ENCODE data around the gene ADCY9. TPM values are rescaled to one million over a fixed set of nuclear protein-coding genes. Genes with fewer than 3 reads are reported as not detected.

The ADCY9 gene
- total and polyA plus RNA-seq, 10 donors = 0.70 to 23.0 (median 11.8) TPM

DNA sequence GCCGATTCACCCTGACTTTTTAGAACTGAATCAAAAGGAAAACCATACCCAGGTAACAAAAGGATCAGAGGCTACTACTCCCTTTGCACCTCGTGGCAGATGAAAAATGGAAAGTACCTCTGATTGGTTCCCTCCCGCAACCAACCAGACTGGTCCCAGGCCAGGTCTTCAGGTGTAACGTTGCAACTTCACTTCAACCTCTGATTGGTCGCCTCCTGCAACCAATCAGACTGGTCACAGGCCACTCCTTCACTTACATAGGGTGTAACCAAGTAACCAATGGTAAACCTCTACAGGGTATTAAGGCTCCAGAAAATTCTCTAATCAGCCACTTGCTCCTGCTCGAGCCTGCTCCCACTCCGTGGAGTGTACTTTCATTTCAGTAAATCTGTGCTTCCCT, 89.4 kb downstream of the ADCY9 start:
- no peaks in the 10 kb centered on the region for H3K27me3 ChIP-seq (replicated peaks in 1 of 7)
- TF ChIP-seq POLR2A (IDR thresholded peaks at IDR 0.05) = no peak
- no peaks in the 10 kb centered on the region for H3K36me3 ChIP-seq
- H3K4me1 ChIP-seq = peaks cover 0 to 19% (median 3%) of the 10 kb centered on the region in 6 donors
- DNase-seq = no peak
- intact Hi-C loops (cut with DNase I; ENCODE audit: low total_unique reads) = no loop called here
- no peak overlapping the region for H3K27ac ChIP-seq
- WGBS, 5 donors = 90 to 96% (median 92%) methylated on average over 7 of the region's 7 CpGs
- peaks cover 0 to 6% (median 0%) of the 10 kb centered on the region in 8 donors for H3K9me3 ChIP-seq
- no peak overlapping the region for H3K4me3 ChIP-seq

DNA sequence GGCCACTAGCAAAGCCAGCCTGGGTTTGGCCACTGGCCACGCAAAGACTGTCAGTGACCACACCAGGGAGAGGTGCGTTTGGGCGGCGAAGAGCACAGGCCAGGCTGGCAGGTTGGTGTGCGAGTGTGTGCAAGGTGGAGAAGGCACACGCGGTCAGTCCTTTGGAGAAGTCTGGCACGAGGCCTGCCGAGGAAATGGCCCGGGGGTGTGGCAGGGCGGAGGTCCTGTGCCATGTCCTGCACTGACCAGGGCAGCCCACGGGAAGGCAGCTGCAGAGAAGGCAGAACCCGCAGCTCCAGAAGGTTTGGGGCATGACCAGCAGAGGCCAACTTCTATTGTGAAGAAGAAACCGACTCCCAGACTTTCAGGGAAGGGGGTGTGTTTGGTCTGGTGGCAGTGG, 90.8 kb downstream of the ADCY9 start:
- H3K4me3 ChIP-seq = no peak overlapping the region
- no peak for DNase-seq
- peaks cover 0 to 6% (median 0%) of the 10 kb centered on the region in 8 donors for H3K9me3 ChIP-seq
- no peak overlapping the region for H3K27ac ChIP-seq
- peaks cover 0 to 10% (median 2%) of the 10 kb centered on the region in 6 donors for H3K4me1 ChIP-seq
- TF ChIP-seq POLR2AphosphoS5 (IDR thresholded peaks at IDR 0.05) = peak in 2 of 3 donors; percentile 25 to 54
- no peak for TF ChIP-seq POLR2A (IDR thresholded peaks at IDR 0.05)
- intact Hi-C loops (cut with DNase I; ENCODE audit: low total_unique reads) = no loop called here
- no peaks in the 10 kb centered on the region for H3K36me3 ChIP-seq
- H3K27me3 ChIP-seq (replicated peaks in 1 of 7) = no peaks in the 10 kb centered on the region
- WGBS, 5 donors = 73 to 88% (median 83%) methylated on average over 14 of the region's 14 CpGs

DNA sequence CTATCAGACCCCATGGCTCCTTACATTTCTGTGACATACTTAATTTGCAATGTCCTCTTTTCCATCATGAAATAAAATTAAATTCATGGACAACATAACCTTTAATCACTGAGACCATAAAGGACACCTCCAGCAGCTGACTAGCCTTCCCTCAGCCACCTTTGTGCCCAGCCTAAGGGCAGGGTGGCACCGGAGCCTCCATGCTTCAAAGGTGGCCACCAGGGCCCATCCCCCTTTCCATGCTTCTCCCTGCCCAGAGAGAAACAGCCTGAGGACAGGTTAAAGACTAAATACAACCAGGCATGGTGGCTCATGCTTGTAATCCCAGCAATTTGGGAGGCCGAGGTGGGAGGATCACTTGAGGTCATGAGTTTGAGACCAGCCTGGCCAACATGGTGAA, 94.3 kb downstream of the ADCY9 start:
- intact Hi-C loops (cut with DNase I; ENCODE audit: low total_unique reads) = no loop called here
- Histone ChIP-seq H3K4me1 (peaks cover 0 to 29% (median 8%) of the 10 kb centered on the region in 6 donors), H3K9me3 (peaks cover 0 to 5% (median 0%) of the 10 kb centered on the region in 8 donors), H3K27me3 (replicated peaks in 1 of 7) (no peaks in the 10 kb centered on the region), H3K4me3 (no peak overlapping the region), H3K27ac (no peak overlapping the region), H3K36me3 (no peaks in the 10 kb centered on the region)
- no peak for TF ChIP-seq POLR2A (IDR thresholded peaks at IDR 0.05)
- TF ChIP-seq, protein P1, sequence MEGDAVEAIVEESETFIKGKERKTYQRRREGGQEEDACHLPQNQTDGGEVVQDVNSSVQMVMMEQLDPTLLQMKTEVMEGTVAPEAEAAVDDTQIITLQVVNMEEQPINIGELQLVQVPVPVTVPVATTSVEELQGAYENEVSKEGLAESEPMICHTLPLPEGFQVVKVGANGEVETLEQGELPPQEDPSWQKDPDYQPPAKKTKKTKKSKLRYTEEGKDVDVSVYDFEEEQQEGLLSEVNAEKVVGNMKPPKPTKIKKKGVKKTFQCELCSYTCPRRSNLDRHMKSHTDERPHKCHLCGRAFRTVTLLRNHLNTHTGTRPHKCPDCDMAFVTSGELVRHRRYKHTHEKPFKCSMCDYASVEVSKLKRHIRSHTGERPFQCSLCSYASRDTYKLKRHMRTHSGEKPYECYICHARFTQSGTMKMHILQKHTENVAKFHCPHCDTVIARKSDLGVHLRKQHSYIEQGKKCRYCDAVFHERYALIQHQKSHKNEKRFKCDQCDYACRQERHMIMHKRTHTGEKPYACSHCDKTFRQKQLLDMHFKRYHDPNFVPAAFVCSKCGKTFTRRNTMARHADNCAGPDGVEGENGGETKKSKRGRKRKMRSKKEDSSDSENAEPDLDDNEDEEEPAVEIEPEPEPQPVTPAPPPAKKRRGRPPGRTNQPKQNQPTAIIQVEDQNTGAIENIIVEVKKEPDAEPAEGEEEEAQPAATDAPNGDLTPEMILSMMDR (IDR thresholded peaks at IDR 0.05 in 8 of 11, conservative IDR thresholded peaks at IDR 0.05 in 3 of 11) = no peak
- TF ChIP-seq POLR2AphosphoS5 (IDR thresholded peaks at IDR 0.05) = no peak
- 82 to 100% (median 94%) methylated on average over 2 of the region's 2 CpGs for WGBS, 5 donors
- no peak for DNase-seq

DNA sequence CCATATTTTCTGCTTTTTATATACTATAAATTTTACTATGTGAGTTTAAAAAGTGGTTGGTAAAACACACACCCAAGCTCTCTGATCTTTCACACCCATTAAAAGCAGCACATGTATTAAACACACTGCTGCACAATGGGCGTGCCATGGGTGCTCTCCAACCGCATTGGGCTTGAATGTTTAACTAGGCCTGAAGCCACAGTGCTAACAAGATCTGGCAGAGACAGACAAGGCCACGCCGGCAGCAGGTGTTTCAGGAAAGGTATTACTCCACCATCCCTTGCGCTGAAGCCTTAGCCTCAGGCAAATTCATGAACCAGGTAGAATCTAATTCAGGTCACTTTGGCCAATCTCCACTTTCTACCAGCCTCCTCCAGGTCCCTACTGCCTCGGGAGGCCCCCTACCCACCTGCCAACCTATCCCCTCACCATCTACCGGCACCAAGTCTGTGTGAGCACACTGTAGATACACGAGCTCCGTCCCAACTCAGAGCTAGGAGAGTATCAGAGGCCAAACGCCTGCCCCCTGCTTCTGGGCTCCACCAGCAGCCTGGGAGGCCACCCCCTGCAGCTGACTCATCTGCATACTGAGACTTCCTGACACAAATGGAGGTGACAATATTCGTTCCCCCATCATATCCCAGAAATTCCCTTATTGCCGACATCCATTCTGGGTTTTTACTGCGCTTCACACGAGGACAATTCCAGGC, 95.0 kb downstream of the ADCY9 start:
- Histone ChIP-seq H3K27ac (no peak overlapping the region), H3K4me3 (no peak overlapping the region), H3K9me3 (no peaks in the 10 kb centered on the region), H3K4me1 (peaks cover 0 to 36% (median 8%) of the 10 kb centered on the region in 6 donors), H3K27me3 (replicated peaks in 1 of 7) (no peaks in the 10 kb centered on the region), H3K36me3 (no peaks in the 10 kb centered on the region)
- WGBS, 5 donors = 71 to 82% (median 80%) methylated on average over 14 of the region's 14 CpGs
- DNase-seq = no peak
- intact Hi-C loops (cut with DNase I; ENCODE audit: low total_unique reads) = no loop called here
- TF ChIP-seq POLR2AphosphoS5 (IDR thresholded peaks at IDR 0.05) (no peak), POLR2A (IDR thresholded peaks at IDR 0.05) (no peak)
- TF ChIP-seq, protein P1 (IDR thresholded peaks at IDR 0.05 in 8 of 11, conservative IDR thresholded peaks at IDR 0.05 in 3 of 11) = no peak

DNA sequence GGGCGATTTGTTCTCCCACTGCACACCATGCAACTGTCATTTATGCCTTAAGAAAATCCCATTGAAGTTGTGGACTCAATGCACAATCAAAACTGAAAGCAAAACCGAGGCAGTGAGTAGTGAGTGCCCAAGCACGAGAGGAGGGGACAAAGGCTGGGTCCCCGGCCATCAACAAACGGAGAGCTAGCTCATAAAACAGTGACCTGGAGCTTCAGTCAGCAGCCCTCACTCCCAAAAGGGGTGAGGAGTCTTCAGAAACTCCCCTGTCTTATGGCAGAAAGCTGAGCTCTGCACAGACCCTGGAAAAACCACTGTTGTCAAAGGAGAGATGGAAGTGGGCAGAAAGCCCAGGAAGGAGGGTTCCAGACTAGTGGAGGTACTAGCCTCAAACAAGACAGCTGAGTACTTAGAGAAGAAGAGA, 96.9 kb downstream of the ADCY9 start:
- H3K36me3 ChIP-seq = no peaks in the 10 kb centered on the region
- TF ChIP-seq POLR2A (IDR thresholded peaks at IDR 0.05) (no peak), POLR2AphosphoS5 (IDR thresholded peaks at IDR 0.05) (no peak)
- TF ChIP-seq, protein P1 (IDR thresholded peaks at IDR 0.05 in 8 of 11, conservative IDR thresholded peaks at IDR 0.05 in 3 of 11) = no peak
- intact Hi-C loops (cut with DNase I; ENCODE audit: low total_unique reads) = no loop called here
- no peaks in the 10 kb centered on the region for H3K9me3 ChIP-seq
- WGBS, 5 donors = 38 to 58% (median 44%) methylated on average over 5 of the region's 5 CpGs
- H3K27ac ChIP-seq = peak overlapping the region in 7 of 8 donors; percentile 38 to 81 (median 65)
- peaks cover 0 to 47% (median 7%) of the 10 kb centered on the region in 6 donors for H3K4me1 ChIP-seq
- H3K27me3 ChIP-seq (replicated peaks in 1 of 7) = no peaks in the 10 kb centered on the region
- peak overlapping the region in 5 of 8 donors; percentile 7 to 53 (median 27) for H3K4me3 ChIP-seq
- no peak for DNase-seq

Measured in spleen (tissue), 11 donors.